Ammon's horn (tissue), 1 donor: ENCODE results near the gene ELSPBP1.
"Not testable (repeated sequence)": the region's sequence is repeated elsewhere in the genome, so short reads cannot be mapped to it uniquely, and the experiment has no call there.

Experiments
- DNase-seq: peaks from one replicate; pipeline ENCODE4 v3.0.0-alpha.2; 2016; ENCODE audit warnings: low spot score

The ELSPBP1 gene

DNA sequence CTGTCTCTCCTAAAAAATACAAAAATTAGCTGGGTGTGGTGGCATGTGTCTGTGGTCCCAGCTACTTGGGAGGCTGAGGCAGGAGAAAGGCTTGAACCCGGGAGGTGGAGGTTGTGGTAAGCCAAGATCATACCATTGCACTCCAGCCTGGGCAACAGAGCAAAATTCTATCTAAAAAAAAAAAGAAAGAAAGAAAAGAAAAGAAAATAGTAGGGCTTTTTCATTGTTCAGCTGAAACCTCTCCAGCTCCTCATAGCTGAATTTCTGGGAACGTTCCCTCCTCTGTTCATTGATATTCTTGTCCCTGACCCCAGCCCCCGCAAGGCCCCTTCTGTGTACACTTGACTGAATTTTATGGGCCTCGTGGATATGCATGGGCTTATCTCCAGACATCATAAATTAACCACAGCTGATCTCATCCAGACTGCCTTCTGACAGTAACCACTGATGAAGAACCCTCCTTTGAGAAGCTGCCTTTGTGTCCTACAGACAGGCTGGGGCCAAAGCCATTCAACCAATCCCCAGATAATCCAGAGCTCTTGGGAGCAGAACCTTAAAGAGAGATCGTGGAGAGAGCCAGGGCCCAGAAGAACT, at the start of gene ELSPBP1:
TSS of gene ELSPBP1 (plus strand) at position 424 of the 594 bp plus-strand sequence. CDS start 14,036 bp downstream, outside the sequence.
- no peak for DNase-seq

DNA sequence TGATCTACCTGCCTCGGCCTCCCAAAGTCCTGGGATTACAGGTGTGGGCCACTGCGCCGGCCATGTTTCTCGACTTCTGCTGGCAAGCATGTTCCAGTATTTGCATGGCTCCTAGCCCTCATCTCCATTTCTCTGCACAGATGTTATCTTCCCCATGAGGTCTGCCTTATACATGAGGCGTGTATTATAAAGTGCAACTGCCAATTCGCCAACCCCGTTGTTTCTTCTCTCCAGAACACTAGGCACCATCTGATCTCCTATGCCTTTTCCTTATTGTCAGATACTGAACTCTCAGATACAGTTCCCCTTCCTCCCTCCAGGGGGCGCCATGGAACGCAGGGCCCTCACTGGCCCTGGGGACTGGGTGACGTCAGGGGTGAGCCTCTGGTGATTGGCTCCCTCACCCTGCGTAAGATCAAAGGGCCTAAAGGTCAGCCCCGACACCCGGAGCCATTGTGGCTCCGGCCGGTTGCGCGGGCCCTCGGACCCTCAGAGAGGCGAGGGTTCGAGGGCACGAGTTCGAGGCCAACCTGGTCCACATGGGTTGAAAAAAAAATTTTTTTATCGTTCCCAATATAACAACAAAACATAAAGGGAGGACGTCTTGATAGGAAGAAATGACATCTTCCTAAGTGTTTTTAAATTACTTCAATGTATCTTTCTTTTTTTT, 44.4 kb upstream of the ELSPBP1 start:
- DNase-seq: not testable (repeated sequence)

DNA sequence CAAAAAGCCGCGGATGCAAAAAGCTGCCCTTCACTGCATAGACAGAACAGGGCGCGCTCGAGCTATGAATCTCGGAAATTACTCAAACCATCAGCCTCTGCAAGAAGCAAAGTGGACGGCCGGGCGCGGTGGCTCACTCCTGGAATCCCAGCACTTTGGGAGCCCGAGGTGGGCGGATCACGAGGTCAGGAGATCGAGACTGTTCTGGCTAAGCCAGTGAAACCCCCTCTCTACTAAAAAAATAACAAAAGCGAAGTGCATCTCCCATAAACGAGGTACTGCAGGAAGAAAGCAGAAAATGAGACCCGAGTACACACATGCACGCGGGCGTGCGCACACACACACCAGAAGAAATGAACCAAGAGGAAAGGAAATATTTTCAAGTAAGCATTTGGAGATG, 42.3 kb upstream of the ELSPBP1 start:
- DNase-seq: not testable (repeated sequence)

DNA sequence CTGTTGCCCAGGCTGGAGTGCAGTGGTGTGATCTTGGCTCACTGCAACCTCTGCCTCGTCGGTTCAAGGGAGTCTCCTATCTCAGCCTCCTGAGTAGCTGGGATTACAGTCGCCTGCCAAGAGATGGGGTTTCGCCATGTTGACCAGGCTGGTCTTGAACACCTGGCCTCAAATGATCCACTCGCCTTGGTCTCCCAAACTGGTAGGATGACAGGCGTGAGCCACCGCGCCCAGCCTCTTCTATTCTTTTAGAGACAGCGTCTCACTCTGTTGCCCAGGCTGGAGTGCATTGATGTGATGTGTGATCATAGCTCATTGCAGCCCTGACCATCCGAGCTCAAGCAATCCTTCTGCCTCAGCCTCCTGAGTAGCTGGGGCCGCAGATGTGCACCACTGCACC, 38.5 kb upstream of the ELSPBP1 start:
- DNase-seq: not testable (repeated sequence)

DNA sequence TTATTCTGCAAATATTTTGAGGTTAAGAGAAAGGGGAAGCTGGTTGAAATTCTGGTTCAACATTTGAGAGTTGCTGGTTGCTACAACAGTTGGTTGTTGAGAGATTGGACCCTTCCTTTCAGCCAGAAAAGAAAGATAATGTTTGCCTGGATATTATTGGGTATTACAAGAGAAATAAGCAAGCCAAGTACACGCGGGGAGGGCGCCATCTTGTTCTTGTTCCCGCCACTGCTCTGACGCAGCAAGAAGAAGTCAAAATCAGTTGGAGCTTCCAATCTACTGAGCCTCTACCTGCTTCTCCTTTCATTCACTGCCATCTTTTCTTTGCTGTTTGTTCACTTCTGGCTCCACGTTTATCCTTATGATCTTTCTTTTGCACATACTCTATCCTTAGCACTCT, 20.9 kb upstream of the ELSPBP1 start:
- no peak for DNase-seq

DNA sequence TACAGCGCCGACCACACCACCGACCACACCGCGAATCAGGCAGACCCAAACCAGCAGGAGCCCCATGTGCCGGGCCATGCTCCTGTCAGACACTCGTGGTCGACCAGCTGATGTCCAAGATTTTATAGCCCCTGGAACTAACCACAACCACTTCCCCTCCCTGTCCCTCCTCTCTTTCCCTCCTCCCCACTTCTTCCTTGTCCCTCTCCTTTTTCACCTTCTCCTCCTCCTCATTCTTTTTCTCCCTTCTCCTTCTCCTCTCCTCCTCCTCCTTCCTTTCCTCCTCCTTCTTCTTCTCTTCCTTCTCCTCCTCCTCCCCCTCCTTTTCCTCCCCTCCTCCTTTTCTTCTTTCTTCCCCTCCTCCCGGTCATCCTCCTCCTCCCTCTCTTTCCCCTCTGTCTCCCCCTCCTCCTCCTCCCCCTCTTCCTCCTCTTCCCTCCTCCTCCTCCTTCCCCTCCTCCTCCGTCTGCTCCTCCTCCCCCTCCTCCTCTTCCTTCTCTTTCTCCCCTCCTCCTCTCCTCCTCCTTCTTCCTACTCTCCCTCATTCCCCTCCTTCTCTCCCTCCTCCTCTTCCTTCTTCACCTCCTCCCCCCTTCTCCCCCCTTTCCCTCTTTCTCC, 3.1 kb upstream of the ELSPBP1 start:
- no peak for DNase-seq

DNA sequence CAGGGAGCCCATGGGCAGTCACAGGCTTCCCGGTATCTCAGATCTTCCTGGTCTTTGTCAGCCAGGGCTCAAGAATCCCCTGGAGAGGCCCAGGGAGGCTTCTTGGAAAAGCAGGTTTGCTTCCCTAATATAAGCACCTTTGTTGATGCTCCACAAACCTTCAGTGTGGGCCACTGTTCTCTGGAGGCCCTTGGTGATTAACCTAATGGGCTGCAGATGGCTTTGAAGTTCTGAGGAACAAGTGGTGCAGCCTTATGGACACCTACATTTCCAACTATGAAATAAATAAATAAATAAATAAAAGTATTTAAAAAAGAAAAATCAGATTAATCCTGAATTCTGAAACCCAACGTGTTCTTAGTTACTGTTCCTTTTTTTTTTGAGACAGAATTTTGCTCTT, 2.4 kb upstream of the ELSPBP1 start, which contains the start of gene BSPH1:
TSS of gene BSPH1 (minus strand) at position 101 of the 400 bp plus-strand sequence. CDS start at position 12, 89 bp downstream.
- no peak for DNase-seq

DNA sequence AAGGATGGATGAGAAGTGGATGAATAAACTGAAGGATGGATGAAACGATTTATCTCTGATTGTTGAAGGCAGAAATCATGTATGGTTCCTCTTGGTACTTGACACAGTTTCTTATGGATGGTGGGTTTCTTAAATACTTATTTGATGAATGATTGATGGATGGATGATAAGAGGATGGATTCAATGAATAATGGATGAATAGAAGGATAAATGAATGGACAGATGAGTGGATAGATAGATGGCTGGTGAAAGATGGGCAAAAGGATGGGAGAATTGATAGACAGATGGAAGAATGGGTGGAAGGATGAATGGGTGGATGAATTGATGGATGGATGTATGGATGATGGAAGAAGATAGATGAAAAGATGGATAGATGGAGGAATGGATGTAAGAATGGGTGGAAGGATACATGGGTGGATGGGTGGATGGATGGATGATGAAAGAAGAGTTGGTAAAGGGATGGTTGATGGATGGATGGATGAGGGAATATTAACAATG, 1.8 kb downstream of the ELSPBP1 start:
- no peak for DNase-seq

DNA sequence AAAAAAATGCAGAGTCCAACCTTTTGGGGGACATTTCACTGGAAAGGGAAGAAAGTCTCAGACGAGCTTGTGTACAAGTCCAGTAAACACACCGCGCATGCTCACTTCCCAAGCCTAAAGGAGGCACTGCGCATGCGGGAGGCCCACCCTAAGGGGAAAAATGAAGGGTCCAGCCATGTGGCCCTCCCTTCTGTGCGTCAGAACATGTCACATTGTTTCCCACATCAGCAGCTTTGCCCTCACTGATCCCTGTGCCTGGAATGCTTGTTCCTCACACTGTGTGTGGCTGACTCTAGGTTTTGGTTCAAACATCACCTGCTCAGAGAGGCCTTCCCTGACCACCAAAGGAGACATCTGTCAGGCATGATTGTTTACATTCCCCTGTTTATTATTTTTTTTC, 4.4 kb downstream of the ELSPBP1 start:
- no peak for DNase-seq

DNA sequence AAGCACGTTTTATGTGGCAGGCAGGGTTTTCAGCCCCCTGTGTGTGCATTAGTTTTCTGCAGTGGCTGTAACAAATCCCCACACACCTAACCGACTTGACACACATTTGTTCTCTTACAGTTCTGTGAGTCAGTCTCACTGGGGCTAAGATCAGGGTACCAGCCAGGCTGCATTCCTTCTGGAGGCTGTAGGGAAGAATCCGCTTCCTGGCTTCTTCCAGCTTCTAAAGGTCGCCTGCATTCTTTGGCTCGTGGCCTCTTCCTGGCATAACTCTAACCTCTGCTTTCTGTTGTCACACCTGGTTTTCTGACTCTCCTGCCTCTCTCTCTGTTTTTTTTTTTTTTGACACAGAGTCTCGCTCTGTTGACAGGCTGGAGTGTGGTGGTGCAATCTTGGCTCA, 6.4 kb downstream of the ELSPBP1 start:
- DNase-seq: no peak

DNA sequence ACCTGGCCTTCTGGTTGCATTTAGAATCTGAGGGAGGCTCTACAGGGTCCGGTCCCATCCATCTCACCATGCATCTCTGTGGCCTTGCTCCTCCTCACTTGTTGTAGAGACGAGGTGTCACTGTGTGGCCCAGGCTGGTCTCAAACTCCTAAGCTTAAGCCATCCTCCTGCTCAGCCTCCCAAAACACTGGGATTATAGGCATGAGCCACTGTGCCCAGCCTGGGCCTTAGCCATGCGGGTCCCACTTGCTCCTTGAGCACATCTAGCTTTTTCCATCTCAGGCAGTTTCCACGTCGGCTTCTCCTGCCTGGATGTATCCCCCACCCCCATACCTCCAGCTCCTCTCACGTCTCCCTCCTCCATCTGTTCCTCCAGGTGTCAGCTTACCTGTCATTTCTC, 9.8 kb downstream of the ELSPBP1 start:
- no peak for DNase-seq

DNA sequence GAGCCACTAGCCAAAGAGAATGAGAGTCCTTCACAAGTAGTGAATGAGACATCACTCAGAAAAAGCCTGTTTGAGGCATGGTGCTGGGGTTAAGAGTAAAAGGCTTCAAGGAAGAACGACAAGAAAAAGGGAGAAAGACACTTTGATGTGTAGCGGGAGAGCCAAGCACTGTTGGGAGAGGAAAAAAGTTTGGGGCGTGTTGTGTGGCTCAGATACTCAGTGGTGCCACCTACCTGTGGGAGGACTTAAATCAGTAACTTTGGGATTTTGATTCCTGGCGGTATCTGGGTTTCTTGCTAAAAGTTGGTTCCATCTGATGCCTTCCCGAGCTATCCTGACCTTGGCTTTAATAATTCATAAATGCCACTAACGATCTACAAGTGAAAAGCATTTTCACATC, 12.3 kb downstream of the ELSPBP1 start:
- no peak for DNase-seq

DNA sequence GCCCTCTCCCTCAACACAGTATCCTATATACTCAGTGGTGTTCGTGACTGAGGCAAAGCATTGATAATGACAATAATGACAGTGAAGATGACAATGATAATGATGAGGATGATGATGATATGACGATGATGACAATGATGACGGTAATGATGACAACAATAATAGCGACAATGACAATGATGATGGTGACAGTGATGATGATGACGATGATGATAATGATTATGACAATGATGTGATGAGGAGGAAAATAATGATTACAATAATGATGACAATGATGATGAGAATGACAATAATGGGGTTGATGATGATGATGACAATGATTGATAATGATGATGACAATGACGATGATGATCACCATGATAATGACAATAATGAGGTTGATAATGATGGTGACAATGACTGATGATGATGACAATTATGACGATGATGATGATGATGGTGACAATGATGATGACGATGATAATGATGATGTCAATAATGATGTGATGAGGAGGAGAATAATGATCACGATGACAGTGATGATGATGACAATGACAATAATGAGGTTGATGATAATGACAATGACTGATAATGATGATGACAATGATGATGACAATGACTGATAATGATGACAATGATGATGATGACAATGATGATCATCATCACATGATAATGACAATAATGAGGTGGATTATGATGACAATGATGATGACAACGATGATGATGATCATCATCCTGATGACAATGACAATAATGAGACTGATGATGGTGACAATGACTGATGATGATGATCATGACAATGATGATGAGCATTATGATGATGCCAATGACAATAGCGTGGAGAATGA, 16.7 kb downstream of the ELSPBP1 start:
- no peak for DNase-seq

DNA sequence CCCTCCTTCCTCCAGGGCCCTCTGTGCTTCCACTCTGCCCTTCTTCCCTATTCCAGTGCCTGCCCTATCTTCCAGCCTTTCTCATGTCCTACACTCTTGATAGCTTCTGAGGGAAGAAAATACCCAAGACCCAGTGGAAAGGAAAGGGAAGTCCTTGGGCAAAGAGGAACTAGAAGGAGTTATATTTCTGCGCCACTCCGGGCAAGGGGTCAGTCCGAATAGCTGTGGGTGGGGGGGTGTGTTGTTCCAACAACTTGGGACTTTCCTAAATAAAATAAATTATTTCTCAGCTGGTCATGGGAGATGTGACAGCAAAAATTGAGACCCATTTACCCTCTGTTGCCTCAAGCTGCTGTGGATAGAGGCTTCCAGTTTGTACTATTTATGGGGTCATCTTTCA, 26.3 kb downstream of the ELSPBP1 start:
- no peak for DNase-seq

DNA sequence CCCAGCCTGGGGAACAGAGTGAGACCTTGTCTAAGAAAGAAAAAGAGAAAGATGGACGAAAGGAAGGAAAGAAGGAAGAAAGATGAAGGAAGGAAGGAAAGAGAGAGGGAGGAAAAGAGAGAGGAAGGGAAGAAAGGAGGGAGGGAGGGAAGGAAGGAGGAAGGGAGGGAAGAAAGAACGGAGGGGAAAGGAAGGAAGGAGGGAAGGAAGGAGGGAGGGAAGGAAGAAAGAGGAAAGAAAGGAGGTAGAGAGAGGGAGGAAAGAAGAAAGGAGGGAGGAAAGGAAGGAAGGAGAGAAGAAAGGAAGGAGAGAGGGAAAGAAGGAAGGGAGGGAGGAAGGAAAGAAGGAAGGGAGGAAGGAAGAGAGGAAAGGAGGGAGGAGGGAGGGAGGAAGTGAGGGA, 28.6 kb downstream of the ELSPBP1 start:
- DNase-seq: no peak

DNA sequence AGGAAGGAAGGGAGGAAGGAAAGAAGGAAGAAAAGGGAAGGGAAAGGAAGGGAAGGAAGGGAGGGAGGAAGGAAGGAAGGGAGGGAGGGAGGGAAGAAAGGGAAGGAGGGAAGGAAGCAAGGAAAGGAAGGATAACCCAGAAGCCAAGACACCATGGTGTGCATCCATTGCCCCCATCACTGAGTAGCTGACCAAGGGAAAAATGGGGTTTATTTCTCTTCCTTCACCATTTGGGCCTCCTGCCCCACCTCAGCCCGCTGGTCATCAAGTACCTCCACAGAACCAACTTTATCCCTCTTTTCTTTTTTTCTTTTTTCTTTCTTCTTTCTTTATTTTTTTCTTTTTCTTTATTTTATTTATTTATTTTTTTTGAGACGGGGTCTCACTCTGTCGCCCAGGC, 29.1 kb downstream of the ELSPBP1 start:
- DNase-seq: no peak

DNA sequence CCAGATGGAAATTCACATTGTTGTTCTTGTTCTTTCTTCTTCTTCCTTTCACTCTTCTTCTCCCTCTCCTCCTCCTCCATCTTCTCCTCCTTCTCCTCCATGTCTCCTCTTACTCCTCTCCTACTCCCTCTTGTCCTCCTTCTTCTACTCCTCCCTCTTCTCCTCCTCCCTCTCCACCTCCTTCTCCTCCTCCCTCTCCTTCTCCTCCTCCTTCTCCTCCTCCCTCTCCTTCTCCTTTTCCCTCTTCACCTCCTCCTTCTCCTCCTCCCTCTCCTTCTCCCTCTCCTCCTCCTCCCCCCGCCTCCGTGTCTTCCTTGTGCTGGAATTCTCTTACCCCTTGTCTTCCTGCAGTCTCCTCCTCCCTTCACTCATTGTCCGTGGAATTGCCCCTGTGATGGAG, 31.0 kb downstream of the ELSPBP1 start:
- DNase-seq: no peak

DNA sequence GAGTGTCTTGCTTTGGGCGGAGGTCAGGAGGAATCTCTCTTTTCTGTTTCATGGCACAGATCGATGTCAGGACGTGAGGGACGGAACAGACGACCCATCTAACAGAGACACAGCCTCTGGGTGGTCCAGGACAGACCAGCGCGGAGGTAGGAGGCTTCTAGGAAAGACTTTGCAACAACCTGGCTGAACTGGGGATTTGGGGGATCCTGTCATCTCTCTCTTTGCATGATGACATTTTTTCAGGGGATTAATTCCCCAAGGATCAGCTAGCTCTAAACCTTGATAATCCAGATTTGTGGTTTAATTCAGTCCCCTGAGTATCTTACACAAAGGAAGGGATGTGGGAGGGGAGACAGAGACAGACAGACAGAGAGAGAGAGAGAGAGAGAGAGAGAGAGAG, 35.0 kb downstream of the ELSPBP1 start:
- DNase-seq: no peak

DNA sequence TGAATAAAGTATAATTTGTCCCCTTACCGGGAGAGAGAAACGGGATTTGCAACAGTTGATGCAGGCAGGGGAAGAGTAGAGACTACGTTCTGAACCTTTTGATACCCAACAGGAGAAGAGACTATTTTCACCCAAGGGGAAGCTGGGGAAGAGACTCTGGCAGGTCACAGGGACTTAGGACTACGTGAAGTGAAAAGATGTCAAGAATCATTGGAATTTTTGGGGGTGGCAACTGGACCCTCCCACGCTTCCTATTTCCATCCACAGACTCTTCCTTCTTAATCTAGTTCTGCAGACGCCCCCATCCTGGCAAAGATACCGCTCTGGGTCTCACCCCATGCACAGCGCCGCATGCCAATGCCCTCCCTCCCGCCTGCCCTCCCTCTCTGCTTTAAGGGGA, 35.6 kb downstream of the ELSPBP1 start:
- no peak for DNase-seq

DNA sequence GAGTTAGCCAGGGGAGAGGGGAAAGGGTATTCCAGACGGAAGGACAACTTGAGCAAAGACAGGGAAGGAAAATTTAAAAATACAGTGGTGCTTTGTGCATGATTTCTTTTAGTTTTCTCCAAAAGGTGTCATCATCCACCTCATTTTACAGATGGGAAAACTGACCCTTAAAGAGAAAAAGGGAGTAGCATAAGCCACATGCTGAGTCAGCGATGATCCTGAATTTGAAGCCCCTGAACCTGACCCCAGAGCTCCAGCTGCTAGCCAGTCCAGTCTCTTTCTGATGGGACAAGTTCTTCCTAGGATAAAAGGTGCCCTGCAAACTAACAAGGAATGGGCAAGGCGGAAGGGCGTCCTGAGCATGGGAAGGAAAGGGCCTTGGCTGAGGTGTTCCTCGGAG, 39.2 kb downstream of the ELSPBP1 start:
- DNase-seq: no peak

DNA sequence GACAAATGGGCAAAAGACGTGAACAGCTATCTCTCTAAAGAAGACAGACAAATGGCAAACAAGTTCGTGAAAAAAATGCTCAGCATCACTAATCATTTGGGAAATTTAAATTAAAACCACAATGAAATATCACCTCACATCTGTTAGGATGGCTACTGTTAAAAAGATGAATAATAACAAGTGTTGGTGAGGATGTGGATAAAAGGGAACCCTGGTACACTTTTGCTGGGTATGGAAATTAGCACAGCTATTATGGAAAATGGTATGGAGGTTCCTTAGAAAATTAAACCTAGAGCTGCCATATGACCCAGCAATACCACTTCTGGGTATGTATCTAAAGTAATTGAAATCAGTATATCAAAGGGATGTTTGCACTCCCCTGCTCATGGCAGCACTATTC, 42.3 kb downstream of the ELSPBP1 start:
- DNase-seq: no peak

DNA sequence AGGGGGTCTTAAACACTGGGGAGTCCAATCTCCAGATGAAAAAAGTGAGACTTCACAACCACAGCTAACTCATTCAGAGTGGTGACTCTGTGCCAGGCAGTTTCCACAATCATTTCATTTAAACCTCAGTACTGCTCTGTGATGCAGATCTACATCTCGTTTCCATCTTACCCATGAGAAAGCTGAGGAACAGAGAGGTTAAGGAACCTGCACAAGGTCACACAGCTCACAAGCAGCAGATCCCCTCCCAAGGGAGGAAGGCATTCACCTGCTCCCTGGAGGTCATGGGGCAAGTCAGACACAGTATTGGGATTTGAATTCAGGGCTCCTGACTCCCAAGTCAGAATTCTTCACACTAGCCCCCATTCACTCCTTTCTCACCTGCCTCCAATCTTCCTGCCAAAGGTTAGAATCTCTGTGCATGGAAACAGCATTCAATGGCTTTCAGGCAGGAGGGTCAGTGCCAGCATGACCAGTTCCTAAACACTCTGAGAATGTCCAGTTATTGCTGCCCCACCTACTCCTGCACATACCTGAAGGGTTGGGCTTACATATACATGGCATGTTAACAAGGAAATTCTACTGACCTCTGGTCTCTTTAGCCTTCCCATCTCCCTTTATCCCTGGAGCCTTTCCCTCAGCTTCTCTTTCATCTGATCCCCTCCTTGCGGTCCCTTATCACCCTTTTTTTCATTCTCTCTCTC, 47.6 kb downstream of the ELSPBP1 start:
- no peak for DNase-seq
